GM12891 (cell line): ENCODE measurements around the gene ALOXE3.

Source experiments
- POLR2A ChIP-seq: IDR thresholded peaks from 2 replicates; pipeline ENCODE4 v1.6.1; 2011; ENCODE audit warnings: low read depth, low read length, control low read depth
- POLR2AphosphoS5 ChIP-seq: IDR thresholded peaks from 2 replicates; pipeline ENCODE4 v1.6.1; 2011; ENCODE audit warnings: low read depth, low read length, control low read depth
- SPI1 ChIP-seq: IDR thresholded peaks from 2 replicates; pipeline ENCODE4 v1.6.1; 2011; ENCODE audit warnings: low read depth, low read length, control low read depth

DNA sequence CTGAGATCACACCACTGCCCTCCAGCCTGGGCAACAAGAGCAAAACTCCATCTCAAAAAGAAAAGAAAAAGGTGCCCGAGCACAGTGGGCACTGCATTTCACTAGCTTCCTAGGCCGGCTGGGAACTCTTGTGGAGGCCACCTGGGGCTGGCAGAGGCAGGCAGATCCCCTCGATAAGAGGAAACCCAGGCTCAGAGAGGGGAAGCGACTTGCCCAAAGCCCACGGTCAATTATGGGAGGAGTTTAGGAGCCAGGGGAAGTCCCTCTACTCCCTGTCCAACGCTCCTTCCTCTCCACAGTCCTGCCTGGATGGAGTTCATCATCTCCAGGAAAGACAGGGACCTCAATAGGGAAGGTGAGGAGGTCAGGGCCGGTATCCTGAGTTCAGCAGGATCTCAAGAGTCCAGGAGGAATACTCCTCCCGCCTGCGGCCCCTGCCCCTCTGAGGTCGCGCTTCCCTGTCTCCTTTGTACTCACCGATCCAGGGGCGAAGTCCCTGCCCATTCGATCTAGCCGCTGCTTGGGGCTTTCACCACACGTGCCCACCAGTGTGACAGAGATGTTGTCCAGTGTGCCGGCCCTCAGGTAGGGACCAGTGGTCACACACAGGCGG lies 841 bp downstream of the ALOXE3 start:
- TF ChIP-seq SPI1: no peak
- TF ChIP-seq POLR2A: no peak
- TF ChIP-seq POLR2AphosphoS5: no peak
